ENCODE results near the gene SPATA20. TPM values are rescaled to one million over a fixed set of nuclear protein-coding genes. Genes with fewer than 3 reads are reported as not detected.

SPATA20 gene
- total RNA-seq, 1 donor from 2014 or later, result 71.3 TPM

GRCh38 chr17:50558941-50559614 is 12.1 kb downstream of the SPATA20 start:
- DNase-seq (ENCODE audit: low spot score), result no peak

DNA sequence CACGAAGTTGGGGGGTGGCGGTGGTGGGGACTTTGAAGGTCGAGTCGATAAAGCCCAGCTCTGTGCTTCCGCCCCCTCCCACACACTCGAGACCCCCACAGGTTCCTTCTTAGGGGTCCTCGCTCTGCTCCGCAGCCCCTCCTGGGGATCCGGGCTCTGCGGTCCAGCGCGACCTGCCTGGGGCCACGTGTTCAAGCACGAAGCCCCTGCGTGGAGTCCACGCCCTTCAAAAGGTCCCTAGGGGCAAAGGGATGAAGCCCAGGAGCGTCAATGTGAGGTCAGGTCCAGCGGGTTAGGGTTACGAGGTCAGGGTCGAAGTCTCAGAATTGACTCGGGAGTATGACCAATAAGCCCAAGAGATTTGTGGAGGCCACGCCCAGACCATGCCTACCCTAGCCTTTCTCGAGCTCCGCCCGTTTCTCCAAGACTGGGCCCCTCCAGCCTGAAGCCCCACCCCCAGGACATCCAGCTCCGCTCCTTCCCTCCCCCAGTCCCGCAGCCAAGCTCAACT is 12.8 kb downstream of the SPATA20 start:
- peak; percentile 89 for DNase-seq (ENCODE audit: low spot score)

GRCh38 chr17:50560185-50560824 is 13.3 kb downstream of the SPATA20 start, which contains the start of gene CACNA1G:
Gene CACNA1G (plus strand): TSS chr17:50560715. CDS start chr17:50561460, 745 bp downstream.
- DNase-seq (ENCODE audit: low spot score), result peak; percentile 97

GRCh38 chr17:50560931-50561745 is 14.2 kb downstream of the SPATA20 start:
- DNase-seq (ENCODE audit: low spot score), result no peak

DNA sequence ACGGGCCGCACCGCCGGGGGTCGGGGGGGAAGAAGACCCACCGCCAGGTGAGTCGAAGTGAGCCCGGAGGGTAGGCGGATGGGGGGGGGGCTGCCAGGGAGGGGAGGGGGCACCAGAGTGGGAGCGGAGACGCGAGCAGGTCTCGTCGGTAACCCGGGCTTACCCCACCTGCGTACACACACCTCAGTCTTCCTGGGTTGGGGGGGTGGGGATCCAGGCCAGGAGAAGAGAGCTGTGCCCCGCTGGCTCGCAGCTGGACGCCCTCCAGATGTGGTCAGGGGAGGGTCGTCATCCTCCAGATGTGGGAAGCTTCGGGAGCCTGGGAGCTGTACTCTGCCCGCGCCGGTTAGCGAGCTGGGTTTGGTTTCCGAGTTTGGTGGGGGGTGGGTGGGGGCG is 14.8 kb downstream of the SPATA20 start:
- DNase-seq (ENCODE audit: low spot score), result no peak

GRCh38 chr17:50562242-50563091 is 15.5 kb downstream of the SPATA20 start:
- DNase-seq (ENCODE audit: low spot score), result no peak

GRCh38 chr17:50563092-50563511 is 16.1 kb downstream of the SPATA20 start:
- DNase-seq (ENCODE audit: low spot score), result no peak

DNA sequence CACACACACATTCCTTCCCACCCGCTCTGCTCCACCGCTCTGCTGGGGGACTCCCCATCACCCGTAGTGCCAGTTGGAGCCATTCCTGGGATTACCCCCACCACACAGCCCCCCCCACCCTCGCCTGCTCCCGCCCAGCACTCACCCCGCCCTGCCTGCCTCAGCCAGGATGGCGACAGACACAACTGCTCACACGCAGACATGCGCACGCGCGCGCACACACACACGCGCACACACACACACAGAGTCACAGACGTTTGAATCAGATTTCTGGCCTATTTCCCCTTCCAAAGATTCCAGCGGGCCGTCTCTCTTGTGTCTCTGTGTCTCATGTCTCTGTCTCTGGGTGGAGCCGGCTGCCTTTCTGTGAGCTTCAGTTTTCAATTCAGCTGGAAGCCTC is 17.9 kb downstream of the SPATA20 start:
- DNase-seq (ENCODE audit: low spot score), result peak; percentile 87

DNA sequence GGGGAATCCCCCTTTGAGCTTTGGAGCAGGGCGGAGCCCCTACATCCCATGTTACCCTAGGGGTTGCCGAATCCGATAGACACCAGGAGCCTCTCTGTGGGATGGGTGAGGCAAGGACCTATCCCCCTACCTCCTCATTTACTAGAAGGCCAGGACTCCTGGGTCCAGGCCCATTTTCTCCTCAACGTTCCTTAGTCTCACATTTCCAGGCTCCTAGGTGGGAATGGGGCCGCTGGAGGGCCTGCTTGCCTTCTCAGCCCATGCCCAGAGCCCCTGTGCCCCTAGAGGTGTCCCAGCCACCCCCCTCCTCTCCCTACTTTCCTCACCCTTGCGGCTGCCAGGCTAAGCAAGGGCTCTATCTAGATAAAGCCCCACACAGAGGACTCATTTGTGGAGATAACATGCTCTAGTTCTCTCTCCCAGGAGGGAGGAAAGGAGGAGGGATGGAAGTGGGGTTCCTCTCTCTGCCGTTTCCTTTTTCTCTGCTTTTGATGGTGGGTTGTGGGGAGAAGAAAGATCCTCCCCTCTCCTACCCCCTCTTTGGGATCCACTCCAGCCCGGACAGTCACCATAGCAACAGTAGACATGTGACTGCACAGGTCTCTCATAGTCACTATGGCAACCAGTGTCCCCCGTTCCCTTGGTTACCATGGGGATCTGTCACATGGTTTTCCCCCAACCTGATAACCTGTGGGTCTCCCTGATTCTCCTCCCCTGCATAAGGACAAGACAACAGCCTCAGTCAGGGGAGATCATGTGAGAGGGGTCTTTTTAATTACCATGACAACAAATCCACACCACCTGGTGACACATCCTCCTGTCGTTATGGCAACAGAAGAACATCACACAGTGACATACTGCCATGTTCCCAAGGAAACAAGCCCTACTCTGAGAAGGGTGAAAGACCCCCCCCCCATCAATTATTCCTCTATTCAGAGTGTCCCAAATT is 18.7 kb downstream of the SPATA20 start:
- peak; percentile 44 for DNase-seq (ENCODE audit: low spot score)

- DNase-seq (ENCODE audit: low spot score), result no peak
These were observed 19.9 kb downstream of the SPATA20 start for GRCh38 chr17:50566886-50567285.

GRCh38 chr17:50568659-50569058 is 21.7 kb downstream of the SPATA20 start:
- DNase-seq (ENCODE audit: low spot score), result no peak

DNA sequence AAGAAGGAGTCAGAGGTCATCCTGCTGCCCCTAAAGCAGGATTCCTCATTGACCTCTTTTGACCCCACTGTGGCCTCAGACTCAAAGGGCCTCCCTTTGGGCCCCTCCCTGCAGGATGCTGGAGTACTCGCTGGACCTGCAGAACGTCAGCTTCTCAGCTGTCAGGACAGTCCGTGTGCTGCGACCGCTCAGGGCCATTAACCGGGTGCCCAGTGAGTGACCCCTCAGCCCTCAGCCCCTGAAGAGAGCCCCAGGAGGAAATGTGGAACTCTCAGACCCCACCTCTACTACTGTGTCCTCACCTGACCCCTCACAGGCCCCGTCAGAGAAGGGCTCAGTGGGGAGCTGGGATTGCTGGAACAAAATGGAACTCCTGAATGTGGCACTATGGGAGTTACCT is 22.6 kb downstream of the SPATA20 start:
- no peak for DNase-seq (ENCODE audit: low spot score)

- no peak for DNase-seq (ENCODE audit: low spot score)
These were observed 23.1 kb downstream of the SPATA20 start for GRCh38 chr17:50570032-50570431.

- no peak for DNase-seq (ENCODE audit: low spot score)
These were observed 23.6 kb downstream of the SPATA20 start for GRCh38 chr17:50570528-50570927.

DNA sequence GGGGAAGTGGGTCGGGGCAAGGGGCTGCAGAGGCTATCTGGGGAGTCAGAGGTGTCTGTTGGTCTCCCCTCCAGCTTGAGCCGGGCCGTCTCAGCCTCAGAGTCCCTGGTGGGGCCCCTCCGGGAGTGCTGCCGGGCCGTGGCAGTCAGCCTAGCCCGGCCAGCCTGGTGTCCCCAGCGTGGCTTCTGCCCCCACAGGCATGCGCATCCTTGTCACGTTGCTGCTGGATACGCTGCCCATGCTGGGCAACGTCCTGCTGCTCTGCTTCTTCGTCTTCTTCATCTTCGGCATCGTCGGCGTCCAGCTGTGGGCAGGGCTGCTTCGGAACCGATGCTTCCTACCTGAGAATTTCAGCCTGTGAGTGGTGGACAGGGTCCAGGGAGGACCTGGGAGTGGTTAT is 24.7 kb downstream of the SPATA20 start:
- no peak for DNase-seq (ENCODE audit: low spot score)

DNA sequence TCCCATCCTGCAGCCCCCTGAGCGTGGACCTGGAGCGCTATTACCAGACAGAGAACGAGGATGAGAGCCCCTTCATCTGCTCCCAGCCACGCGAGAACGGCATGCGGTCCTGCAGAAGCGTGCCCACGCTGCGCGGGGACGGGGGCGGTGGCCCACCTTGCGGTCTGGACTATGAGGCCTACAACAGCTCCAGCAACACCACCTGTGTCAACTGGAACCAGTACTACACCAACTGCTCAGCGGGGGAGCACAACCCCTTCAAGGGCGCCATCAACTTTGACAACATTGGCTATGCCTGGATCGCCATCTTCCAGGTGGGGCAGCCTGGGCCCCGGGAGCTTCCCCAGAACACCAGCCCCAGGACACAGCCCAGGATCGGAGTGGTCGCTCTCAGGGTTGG is 25.6 kb downstream of the SPATA20 start:
- no peak for DNase-seq (ENCODE audit: low spot score)

- DNase-seq (ENCODE audit: low spot score), result no peak
These were observed 27.1 kb downstream of the SPATA20 start for GRCh38 chr17:50573866-50574611.

DNA sequence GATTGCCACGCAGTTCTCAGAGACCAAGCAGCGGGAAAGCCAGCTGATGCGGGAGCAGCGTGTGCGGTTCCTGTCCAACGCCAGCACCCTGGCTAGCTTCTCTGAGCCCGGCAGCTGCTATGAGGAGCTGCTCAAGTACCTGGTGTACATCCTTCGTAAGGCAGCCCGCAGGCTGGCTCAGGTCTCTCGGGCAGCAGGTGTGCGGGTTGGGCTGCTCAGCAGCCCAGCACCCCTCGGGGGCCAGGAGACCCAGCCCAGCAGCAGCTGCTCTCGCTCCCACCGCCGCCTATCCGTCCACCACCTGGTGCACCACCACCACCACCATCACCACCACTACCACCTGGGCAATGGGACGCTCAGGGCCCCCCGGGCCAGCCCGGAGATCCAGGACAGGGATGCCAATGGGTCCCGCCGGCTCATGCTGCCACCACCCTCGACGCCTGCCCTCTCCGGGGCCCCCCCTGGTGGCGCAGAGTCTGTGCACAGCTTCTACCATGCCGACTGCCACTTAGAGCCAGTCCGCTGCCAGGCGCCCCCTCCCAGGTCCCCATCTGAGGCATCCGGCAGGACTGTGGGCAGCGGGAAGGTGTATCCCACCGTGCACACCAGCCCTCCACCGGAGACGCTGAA is 28.7 kb downstream of the SPATA20 start:
- no peak for DNase-seq (ENCODE audit: low spot score)

DNA sequence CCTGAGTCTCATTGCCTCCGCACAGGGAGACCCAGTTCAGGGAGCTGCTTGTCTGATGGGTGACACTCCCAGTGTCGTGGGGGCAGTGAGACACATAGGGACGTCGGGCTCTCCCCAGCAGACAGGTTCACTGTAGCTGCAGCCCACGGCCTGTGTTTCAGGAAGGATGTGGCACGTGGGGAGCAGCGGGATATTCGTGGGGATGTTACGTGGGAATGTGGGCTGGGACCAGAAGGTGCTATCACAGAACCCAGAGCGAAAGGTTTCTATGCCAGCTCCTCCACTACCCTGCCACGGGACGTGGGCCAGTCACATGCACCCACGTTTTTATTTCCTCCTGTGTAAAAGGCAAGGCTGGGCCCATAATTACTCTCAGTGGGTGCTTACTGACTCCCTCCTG is 29.9 kb downstream of the SPATA20 start:
- no peak for DNase-seq (ENCODE audit: low spot score)
